Peyer's patch (tissue), 4 donors: ENCODE results near the gene SLC22A17.

ENCODE experiments used
- CTCF ChIP-seq, 6 experiments: fragments of 450-650 bp in 4 of 6; fragments of 200-600 bp in 2 of 6; sonication (generic) in 1 of 6; IDR thresholded peaks; one replicate each; pipeline ENCODE4 v1.5.1; 2017 to 2019; ENCODE audit warnings: antibody characterized with exemption in 6 of 6, mild to moderate bottlenecking in 3 of 6, moderate library complexity in 1 of 6
- POLR2A ChIP-seq, 2 donors: fragments of 450-650 bp; IDR thresholded peaks; one replicate each; pipeline ENCODE4 v1.5.1; 2017; ENCODE audit warnings: antibody characterized with exemption in 2 of 2, mild to moderate bottlenecking in 2 of 2, moderate library complexity in 2 of 2

- no peak for TF ChIP-seq CTCF (IDR thresholded peaks at IDR 0.05)
- TF ChIP-seq POLR2A (IDR thresholded peaks at IDR 0.05), result no peak
These were observed 32.7 kb downstream of the SLC22A17 start for GRCh38 chr14:23319746-23320583.
